GM18502 (cell line): ENCODE data around the gene XAGE1A.
"Not testable (repeated sequence)": the region's sequence is repeated elsewhere in the genome, so short reads cannot be mapped to it uniquely, and the experiment has no call there.

Source experiments
- ATAC-seq: cut with Tn5 transposase; IDR thresholded peaks from one replicate; pipeline ENCODE4 v1.9.1; 2021; ENCODE audit warnings: mild to moderate bottlenecking; ENCODE audit not compliant: unreplicated experiment, poor library complexity

Gene XAGE1A

GRCh38 chrX:52495545-52496418, at the start of gene XAGE1A:
TSS of gene XAGE1A (plus strand) at chrX:52495808. CDS start at chrX:52497362, 1,554 bp downstream.
- ATAC-seq: not testable (repeated sequence)

GRCh38 chrX:52452031-52452430, 43.6 kb upstream of the XAGE1A start:
- ATAC-seq: not testable (repeated sequence)

GRCh38 chrX:52471301-52471700, 24.3 kb upstream of the XAGE1A start:
- not testable (repeated sequence) for ATAC-seq

- not testable (repeated sequence) for ATAC-seq
Observed at GRCh38 chrX:52496419-52496772, 788 bp downstream of the XAGE1A start.

- ATAC-seq: not testable (repeated sequence)
Observed at GRCh38 chrX:52501362-52501761, 5.8 kb downstream of the XAGE1A start.

- ATAC-seq: no peak
Observed at GRCh38 chrX:52504551-52504950, 8.9 kb downstream of the XAGE1A start.

GRCh38 chrX:52507331-52507730, 11.7 kb downstream of the XAGE1A start:
- ATAC-seq: no peak

- no peak for ATAC-seq
Observed at GRCh38 chrX:52509916-52510315, 14.3 kb downstream of the XAGE1A start.

GRCh38 chrX:52511126-52511525, 15.5 kb downstream of the XAGE1A start:
- not testable (repeated sequence) for ATAC-seq

- ATAC-seq: not testable (repeated sequence)
Observed at GRCh38 chrX:52516110-52516986, 20.7 kb downstream of the XAGE1A start.

GRCh38 chrX:52516987-52517325, 21.3 kb downstream of the XAGE1A start, which contains the start of gene XAGE1B:
TSS of gene XAGE1B (minus strand) at chrX:52517063. CDS start at chrX:52515527, 1,536 bp downstream.
- ATAC-seq: not testable (repeated sequence)

- ATAC-seq: not testable (repeated sequence)
Observed at GRCh38 chrX:52541051-52541450, 45.4 kb downstream of the XAGE1A start.

- no peak for ATAC-seq
Observed at GRCh38 chrX:52542311-52542710, 46.7 kb downstream of the XAGE1A start.

GRCh38 chrX:52544147-52544840, 48.7 kb downstream of the XAGE1A start:
- ATAC-seq: no peak

GRCh38 chrX:52548769-52549168, 53.2 kb downstream of the XAGE1A start:
- ATAC-seq: not testable (repeated sequence)
